Myocyte (in vitro differentiated cells): ENCODE results near the gene MX2. TPM values are rescaled to one million over a fixed set of nuclear protein-coding genes. Genes with fewer than 3 reads are reported as not detected.
A peak's percentile ranks its signal among the peaks of the same experiment; 100 is the strongest.
"Not testable (repeated sequence)": the region's sequence is repeated elsewhere in the genome, so short reads cannot be mapped to it uniquely, and the experiment has no call there.

Experiments
- DNase-seq: peaks from one replicate; pipeline ENCODE4 v3.0.0-alpha.2; 2012; ENCODE audit warnings: low read depth
- polyA plus RNA-seq: library from polyadenylated mRNA; unstranded; fragments of >200 nt; gene quantifications from one replicate; pipeline ENCODE4 v1.2.1, GENCODE V29; 2012; ENCODE audit warnings: missing spikeins
- total RNA-seq: library from RNA; depleted of rRNA; stranded (reverse); fragments of >200 nt; gene quantifications from 2 replicates; pipeline ENCODE4 v1.2.3, GENCODE V29; 2014

Gene MX2, protein sequence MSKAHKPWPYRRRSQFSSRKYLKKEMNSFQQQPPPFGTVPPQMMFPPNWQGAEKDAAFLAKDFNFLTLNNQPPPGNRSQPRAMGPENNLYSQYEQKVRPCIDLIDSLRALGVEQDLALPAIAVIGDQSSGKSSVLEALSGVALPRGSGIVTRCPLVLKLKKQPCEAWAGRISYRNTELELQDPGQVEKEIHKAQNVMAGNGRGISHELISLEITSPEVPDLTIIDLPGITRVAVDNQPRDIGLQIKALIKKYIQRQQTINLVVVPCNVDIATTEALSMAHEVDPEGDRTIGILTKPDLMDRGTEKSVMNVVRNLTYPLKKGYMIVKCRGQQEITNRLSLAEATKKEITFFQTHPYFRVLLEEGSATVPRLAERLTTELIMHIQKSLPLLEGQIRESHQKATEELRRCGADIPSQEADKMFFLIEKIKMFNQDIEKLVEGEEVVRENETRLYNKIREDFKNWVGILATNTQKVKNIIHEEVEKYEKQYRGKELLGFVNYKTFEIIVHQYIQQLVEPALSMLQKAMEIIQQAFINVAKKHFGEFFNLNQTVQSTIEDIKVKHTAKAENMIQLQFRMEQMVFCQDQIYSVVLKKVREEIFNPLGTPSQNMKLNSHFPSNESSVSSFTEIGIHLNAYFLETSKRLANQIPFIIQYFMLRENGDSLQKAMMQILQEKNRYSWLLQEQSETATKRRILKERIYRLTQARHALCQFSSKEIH
- total RNA-seq, result 0.57 and 0.91 TPM in 2 replicates
- 0.15 TPM for polyA plus RNA-seq

DNA sequence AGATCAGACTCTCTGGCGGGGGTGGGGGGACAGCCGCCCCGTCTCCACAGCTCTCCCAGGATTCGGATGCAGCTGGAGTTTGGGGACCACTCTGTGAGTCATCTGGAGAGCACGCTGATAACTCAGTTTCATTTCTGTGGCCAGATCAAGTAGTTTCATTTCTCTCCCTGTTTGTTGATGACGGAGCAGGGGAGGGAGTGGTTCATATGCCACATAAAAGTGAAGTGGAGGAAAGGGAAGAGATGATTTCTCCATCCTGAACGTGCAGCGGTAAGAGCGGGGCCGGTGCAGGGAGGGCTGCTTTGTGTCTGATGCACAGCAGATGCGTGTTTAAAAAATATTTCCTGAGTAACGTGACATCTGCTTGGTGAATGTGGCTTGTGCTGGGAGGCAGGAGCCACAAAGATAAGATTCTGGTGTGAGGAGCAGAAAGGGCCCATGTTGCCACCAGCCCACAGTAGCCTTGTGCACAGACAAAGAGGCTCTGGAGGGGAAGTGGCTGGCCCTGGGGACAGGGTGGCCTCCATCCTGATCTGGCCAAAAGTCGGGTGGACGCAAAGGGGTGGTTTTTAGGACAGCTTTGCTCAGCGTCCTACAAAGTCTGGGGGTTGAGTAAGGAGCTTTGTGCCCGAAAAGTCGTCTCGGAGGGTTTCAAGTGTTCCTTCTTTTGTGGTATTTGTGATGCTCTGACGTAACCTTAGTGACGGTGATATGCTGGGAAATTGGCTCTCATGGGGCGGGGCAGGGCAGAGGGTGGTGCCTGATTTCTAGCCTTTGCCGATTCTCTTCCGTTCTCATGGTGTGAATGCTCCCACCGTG lies at the start of gene MX2:
Gene MX2 (plus strand): TSS at position 242 of the 819 bp plus-strand sequence. CDS start 14,880 bp downstream, outside the sequence.
- peak; percentile 44 for DNase-seq

DNA sequence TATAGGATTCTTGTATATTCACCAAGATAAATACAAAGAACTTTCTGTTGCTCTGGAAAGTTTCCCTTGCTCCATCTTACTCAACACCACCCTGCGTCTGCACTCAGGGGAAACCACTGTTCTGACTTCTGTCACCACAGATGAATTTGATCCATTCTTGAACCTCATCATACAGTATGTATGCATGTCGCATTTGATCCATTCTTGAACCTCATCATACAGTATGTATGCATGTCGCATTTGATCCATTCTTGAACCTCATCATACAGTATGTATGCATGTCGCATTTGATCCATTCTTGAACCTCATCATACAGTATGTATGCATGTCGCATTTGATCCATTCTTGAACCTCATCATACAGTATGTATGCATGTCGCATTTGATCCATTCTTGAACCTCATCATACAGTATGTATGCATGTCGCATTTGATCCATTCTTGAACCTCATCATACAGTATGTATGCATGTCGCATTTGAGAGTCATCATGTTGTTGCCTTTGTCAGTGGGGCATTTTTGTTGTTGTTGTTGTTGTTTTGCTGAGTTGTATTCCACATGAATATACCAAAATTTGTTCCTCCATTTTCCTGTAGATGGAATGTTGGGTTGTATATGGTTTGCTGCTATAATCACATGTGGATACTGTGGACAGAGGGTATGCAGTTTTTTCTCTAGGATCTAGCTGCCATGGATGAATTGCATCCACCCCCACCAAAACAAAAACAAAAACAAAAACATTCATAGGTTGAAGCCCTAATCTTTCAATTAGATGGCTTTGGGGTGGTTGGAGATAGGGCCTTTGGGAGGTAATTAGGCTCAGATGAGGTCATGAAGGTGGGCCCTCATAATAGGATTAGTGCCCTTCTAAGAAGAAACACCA lies 48.3 kb upstream of the MX2 start:
- DNase-seq, result not testable (repeated sequence)

DNA sequence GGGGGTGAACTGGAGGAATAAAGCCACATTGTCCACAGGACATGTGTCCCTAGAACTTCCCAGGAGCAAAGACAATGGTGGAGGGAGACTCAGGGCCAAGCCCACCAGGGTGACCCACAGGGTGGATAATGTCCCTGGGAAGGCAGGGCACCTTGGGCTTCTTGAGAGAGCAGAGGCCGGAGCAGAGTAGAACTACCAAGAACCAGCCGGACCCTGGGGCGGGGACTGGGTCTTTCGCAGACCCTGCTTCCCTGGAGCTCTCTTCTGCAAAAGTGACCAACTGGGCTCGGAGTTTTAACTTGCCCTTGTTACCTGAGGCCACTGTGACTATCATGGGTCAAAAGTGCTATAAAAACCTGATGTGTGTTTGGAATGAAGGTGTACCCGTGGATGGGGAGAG lies 46.1 kb upstream of the MX2 start:
- no peak for DNase-seq

DNA sequence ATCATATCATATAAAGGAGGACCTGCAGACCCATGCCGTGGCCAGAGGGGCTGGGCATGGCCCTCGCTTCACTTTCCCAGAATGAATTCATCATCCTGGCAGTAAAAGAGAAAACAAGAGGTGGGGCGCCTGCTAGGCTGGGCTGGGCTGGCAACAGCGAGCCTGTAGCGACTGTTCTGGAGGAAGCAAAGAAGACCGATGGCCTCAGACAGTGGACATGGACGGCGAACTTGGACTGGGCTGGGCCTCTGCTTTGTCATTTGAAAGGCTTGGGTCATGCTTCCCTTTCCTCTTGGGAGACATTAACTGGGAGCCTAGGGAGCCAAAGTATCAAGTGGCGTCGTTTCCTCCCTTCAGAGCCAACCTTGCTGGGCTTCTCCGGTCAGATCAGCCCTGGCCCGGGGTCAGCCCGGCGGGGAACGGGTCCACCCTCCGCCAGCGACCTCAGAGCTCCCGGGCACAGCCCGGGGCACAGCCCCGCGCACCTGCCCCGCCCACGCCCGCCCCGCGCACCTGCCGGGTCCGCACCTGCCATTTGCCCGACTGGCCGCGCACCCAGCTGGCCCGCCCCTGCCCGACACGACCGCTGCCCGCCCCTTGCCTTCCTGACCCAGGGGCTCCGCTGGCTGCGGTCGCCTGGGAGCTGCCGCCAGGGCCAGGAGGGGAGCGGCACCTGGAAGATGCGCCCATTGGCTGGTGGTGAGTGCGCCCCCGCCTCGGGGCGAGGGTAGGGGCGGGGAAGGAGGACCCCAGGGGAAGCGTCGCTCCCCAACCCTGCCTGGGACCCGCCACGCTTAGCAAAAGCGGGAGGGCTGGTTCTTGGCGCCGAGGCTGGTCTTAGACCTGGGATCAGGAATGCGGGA lies 45.4 kb upstream of the MX2 start, which contains the start of gene FAM3B:
Gene FAM3B (plus strand): TSS at position 602 of the 863 bp plus-strand sequence. CDS start 79 bp downstream, at position 681.
- DNase-seq, result no peak

DNA sequence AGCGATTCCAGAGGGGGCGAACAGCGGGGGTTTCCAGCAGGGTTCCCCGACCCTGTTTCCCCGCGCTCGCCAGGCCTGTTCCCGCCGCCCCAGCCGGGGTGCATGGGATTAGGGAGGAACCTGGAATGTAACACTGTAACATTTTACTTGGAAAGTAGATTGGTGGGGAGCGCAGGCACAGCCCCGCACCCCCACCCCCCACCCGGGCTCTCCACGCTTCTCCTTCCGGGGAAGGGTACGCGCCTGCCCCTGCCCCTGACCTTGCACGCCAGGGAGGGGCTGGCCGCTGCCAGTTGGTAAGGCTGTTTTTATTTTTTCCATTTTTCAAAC lies 44.8 kb upstream of the MX2 start:
- no peak for DNase-seq

DNA sequence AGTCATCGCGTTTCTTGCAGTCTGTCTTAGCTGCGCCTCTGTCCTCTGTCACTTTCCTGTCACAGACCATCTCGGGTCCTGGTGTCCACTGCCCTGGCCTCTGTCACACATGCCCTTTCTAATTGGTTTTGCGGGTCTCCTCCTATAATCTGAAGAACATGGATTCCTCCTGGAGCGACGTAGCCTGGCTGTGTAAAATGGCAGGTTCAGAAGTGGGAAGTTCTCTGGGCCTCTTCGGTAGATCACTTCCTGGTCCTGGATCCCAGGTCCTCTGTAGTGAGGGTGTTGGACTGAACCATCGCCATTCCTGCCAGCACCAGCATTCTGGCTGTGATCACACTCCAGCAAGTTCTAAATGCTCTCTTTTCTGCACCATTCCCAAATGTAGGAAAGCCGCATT lies 44.4 kb upstream of the MX2 start:
- DNase-seq, result no peak

DNA sequence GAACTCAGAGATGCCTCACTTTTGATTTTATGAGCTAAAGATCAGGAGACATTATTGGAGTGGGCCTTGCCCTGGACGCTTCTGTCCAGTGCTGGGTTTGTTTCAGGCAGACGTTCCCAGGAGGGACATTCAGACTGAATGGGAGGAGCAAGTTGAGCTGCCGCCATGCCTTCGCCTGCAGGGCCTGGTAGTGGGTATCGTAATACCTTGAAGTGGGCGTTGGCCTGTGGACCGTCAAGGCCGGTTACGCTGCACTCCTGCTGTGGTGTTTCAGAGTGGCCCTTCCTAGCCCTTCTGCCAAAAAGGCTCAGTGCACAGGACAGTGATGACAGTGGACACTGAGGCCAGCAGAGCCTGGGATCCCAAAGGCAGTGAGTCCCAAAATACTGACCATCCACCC lies 43.6 kb upstream of the MX2 start:
- DNase-seq, result no peak

DNA sequence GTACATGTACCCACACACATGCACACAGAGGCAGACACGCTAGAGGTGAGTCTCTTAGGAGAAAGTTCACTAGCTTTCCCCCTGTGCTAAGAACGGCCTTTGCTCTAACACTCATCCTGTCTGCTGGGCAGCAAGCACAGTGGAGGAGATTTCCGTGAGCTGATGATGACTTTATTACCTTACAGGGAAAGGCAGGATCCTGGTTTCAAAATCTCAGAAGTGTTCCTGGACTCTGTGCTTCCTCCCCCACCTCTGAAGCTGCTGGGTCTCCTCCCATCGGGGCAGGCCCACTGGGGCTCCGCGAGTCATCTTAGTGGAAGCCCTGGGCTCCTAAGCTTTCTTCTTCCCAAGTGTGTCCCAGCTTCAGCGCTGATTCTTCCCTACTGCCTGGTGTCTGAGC lies 42.6 kb upstream of the MX2 start:
- no peak for DNase-seq

DNA sequence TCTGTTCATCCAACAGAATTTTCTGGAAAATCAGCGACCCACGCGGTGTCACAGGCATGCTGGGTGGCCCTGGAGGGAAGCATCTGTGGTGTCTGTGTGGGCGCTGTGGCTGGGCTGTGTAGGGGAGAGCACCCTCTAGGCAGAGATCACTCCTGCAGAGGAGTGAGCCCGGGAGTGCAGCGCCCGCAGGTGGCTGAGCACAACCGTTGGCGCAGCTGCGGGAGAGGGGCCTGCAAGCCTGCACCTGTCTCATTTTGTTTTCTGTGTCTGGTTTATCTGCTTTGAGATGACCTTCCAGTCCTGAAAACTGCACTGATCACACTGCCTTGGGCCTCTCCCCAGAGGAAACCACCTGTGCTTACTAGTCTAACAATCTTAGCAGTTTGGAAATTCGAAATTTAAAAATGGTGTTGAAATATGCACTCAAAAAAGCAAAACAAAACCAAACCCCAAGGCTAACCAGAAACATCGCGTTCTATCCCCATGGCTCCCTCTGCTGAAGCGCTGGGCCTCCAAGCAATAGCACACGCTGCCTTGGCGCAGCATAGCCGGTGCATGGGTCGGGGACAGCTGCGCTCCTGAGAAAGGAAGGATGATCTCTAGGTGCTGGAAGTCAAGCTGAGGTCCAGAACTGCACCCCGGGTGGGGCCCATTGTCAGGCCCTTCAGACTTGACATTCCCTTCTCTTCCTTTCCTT lies 40.5 kb upstream of the MX2 start:
- DNase-seq, result no peak

DNA sequence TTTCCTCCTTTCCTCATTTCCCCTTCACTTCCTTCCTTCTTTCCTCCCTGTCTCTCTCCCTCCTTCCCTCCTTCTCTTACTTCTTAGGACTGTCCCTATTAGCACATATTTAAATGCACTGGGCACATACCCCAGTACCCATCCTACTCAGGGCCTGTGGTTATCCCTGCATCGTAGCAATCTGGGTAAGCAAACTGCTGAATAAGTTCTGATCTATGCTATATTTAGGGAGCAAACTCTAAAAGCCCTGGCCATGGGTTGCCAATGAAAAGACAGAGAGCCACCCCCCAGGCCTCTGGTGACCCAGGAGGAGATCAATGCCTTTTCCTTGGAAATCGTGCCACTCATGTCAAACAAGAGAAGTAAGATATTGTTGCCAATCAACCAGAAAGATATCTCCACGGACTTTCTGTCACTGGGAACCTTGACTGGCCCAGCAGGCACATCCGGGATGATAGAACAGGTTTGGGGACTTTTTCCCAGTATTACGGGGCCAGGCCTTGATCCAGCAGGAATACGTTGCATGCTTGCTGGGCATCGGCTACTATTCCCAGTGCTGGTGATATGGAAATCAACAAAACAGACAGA lies 39.8 kb upstream of the MX2 start:
- no peak for DNase-seq

DNA sequence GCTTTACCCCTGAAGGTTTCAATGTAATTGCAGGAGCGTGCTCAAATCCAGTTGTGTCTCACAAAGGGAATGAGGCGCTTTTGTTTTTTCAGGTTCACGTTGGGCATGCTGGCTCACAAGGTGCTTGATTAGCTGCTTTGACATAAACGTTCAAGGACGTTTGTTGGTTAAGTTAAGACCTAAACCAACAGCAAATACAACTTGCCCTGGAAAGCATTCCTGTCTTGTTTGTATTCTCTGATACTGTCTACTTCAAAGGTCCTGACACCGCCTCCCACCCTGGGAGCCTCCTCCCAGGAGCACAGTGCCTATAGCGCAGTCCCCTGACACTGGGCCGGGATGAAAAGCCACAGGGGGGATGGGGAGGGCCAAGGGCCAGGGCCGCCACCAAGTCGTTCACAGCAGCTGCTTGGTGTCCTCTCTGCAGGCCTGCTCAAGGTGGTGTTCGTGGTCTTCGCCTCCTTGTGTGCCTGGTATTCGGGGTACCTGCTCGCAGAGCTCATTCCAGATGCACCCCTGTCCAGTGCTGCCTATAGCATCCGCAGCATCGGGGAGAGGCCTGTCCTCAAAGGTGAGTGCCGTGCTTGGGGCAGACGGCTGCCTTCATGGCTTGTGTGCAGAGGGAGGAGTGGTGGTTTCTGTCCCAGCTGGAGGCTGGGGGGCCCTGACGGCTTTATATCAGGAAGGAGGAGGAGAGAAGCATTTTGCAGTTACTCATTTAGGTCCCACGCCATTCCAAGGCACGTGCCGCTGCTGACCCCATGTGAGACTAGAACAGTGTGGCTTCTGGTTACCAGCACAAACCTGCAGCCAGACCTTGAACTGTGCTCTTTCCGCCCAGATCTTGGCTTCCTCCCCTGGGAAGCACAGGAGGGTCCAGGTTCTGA lies 39.1 kb upstream of the MX2 start:
- no peak for DNase-seq

DNA sequence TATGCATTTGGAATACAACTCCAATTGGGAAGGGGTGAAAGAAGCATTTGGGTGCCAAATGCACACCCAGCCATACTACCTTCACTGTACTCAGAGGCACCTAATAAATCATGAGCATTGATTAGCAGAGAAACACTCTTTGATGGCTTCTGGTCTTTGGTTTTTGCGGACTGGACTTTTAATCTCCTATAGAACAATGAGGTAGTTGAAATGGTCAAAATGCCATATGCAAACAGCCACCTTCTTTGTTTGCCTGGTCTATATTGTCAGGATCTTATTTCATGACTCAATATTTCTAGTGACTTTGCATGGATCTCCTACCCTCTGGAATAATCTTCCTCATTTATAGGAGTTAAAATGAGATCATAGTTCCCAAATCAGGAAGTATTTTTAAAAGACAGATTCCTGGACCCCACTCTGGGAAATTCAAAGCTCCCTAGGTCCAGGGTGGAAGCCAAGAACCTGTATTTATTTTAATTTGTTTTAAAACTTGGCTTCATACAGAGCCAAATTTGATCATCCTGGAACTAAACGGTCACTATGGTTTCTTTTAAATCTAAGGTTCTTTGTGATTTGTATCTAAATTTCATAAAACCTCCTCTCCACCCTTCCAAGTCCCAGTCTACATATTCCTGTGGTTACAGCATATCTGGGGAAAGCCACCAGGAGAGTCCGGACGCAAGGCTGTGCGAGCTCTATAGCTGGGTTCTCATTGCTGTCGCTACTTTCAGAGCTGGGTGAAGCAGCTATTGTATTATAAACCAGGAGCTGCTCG lies 36.5 kb upstream of the MX2 start:
- no peak for DNase-seq

DNA sequence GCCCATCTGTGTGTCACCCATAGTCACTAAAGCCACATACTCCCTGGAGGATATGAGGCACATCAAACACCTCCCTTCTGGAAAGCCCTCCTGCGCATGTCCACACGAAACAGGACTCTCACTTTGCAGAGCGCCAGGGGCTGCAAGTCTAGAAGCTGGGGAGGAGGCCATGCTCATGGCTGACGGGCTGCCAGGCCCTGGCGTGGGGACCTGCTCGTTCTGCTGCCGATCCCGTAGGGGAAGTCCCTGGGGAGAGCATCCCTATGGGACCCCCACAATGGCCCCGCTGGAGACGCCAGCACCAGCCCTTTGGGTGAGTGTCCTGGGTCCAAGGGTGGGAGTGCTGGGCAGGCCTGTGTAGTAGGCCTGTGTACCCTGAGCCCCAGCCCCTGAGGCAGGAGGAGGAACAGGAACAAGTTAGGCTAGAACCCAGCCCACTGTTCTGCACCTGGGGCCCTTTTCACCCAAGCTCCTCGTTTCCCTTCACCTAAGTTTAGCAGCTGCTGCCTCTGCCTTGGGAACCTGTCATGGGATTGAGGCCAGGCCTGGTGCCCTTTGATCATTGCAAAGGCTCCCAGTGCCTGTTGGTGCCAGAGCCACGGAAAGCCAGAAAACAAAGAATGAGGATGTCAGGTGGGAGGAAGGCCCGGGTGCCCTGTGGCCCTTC lies 35.3 kb upstream of the MX2 start:
- no peak for DNase-seq

DNA sequence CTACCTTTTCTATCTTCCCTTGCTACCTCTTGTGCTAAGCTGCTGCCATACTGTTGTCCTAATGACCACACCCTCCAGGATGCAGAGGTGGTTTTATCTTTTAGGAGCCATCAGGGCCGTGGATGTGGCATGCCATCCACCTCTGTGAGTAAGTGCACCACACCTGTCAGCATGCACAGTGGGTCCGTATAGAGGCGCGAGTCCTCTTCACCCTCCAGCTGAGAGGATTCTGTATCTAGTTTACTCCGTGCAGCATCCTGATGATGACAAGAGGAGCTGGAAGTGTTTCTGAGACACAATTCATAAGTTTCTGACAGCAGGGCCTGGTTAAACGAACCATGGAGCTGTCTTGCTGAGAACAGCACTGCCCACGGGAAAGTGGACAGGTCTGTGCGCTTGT lies 34.1 kb upstream of the MX2 start:
- DNase-seq, result no peak

DNA sequence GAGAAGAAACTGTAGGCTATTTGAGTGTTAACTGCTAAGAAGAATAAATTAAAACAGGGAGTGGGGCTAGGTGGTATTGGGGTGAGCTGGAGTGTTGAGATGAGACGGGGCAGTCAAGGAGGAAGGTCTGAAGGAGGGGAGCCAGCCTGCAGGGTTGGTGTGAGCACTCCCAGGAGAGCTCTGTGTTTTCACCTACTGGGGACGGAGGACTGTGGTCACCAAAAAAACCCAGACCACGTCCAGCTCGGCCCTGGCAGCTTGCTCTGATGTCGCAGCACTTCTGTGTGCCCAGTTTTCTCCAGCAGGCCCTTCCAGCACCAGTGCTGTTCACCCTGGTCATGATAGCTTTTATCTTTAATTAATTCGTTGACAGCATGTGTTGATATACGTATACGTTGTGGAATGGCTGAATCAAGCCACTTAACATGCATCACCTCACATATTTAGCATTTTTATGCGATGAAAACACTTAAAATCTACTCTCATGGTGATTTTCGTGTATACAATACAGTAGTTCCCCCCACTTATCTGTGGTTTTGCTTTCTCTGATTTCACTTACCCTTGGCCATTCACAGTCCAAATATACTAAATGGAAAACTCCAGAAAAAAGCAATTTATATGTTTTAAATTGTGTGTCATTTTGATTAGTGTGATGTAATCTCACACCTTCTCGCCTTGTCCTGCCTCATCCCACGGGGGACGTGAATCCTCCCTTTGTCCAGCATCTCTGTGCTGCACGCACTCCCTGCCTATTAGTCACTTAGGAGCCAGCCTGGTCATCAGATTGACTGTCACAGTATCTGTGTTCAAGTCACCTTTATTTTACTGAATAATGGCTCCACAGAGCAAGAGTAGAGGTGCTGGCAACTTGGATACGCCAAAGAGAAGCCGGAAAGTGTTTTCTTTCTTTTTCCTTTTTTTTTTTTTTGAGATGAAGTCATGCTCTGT lies 32.9 kb upstream of the MX2 start:
- no peak for DNase-seq
